SK-N-MC (cell line): ENCODE results near the gene SRGAP1.

ENCODE experiments used
- DNase-seq: peaks from one replicate; pipeline ENCODE4 v3.0.0-alpha.2; 2011; ENCODE audit warnings: low read depth, low spot score
- H3K27ac ChIP-seq: fragments of 200-600 bp; sonication (generic); 2 replicates; pipeline ENCODE4 v1.5.1; 2016; ENCODE audit warnings: mixed run types
- H3K36me3 ChIP-seq: fragments of 200-600 bp; sonication (generic); 2 replicates; pipeline ENCODE4 v1.6.1; 2017; ENCODE audit warnings: antibody characterized with exemption, low read length, mixed read lengths; ENCODE audit not compliant: insufficient read depth
- H3K4me3 ChIP-seq: fragments of 200-600 bp; sonication (generic); 2 replicates; pipeline ENCODE4 v1.5.1; 2016
- H3K9ac ChIP-seq: fragments of 200-600 bp; sonication (generic); 2 replicates; pipeline ENCODE4 v1.8.0; 2017; ENCODE audit warnings: mixed run types, mixed read lengths; ENCODE audit not compliant: insufficient read length
- H3K9me3 ChIP-seq: fragments of 200-600 bp; sonication (generic); 2 replicates; pipeline ENCODE4 v1.6.1; 2017; ENCODE audit warnings: low read depth, mild to moderate bottlenecking, antibody characterized with exemption, low read length, moderate library complexity, mixed read lengths
- EZH2 ChIP-seq: fragments of 200-600 bp; sonication (generic); IDR thresholded peaks from one replicate; pipeline ENCODE4 v1.6.1; 2017; ENCODE audit warnings: antibody characterized with exemption
- FOXP2 ChIP-seq: optimal IDR thresholded peaks from 2 replicates; pipeline ENCODE3; 2011; ENCODE audit warnings: mild to moderate bottlenecking, moderate library complexity; ENCODE audit not compliant: insufficient read depth; ENCODE audit errors: extremely low read length, control extremely low read depth
- POLR2AphosphoS5 ChIP-seq: IDR thresholded peaks from 2 replicates; pipeline ENCODE4 v1.6.1; 2012; ENCODE audit warnings: mild to moderate bottlenecking, low read depth, low read length, borderline replicate concordance

Gene SRGAP1

GRCh38 chr12:64181430-64182291 is 337.2 kb downstream of the SRGAP1 start:
- no peak overlapping the region for H3K9ac ChIP-seq
- no peak overlapping the region for H3K4me3 ChIP-seq
- H3K27ac ChIP-seq, result no peak overlapping the region
- no peaks in the 10 kb centered on the region for H3K36me3 ChIP-seq
- TF ChIP-seq POLR2AphosphoS5, result no peak
- TF ChIP-seq EZH2, result no peak
- no peak for TF ChIP-seq FOXP2
- H3K9me3 ChIP-seq, result no peaks in the 10 kb centered on the region
- no peak for DNase-seq

- Histone ChIP-seq H3K36me3 (no peaks in the 10 kb centered on the region), H3K9ac (no peak overlapping the region), H3K4me3 (no peak overlapping the region), H3K9me3 (no peaks in the 10 kb centered on the region), H3K27ac (no peak overlapping the region)
- no peak for TF ChIP-seq POLR2AphosphoS5
- TF ChIP-seq FOXP2, result no peak
- TF ChIP-seq EZH2, result no peak
- DNase-seq, result no peak
Observed at GRCh38 chr12:64184216-64184615, 339.7 kb downstream of the SRGAP1 start.

GRCh38 chr12:64186789-64187188 is 342.3 kb downstream of the SRGAP1 start:
- Histone ChIP-seq H3K4me3 (no peak overlapping the region), H3K9me3 (no peaks in the 10 kb centered on the region), H3K9ac (no peak overlapping the region), H3K36me3 (no peaks in the 10 kb centered on the region), H3K27ac (no peak overlapping the region)
- DNase-seq, result no peak
- TF ChIP-seq FOXP2, result no peak

GRCh38 chr12:64187370-64187769 is 342.9 kb downstream of the SRGAP1 start:
- TF ChIP-seq POLR2AphosphoS5 (no peak), EZH2 (no peak), FOXP2 (no peak)
- Histone ChIP-seq H3K9me3 (no peaks in the 10 kb centered on the region), H3K9ac (peak overlapping the region; percentile 8), H3K4me3 (no peak overlapping the region), H3K36me3 (no peaks in the 10 kb centered on the region), H3K27ac (peak overlapping the region; percentile 52; the same call in 1 of the 2 replicates)
- DNase-seq, result no peak

GRCh38 chr12:64187794-64188193 is 343.3 kb downstream of the SRGAP1 start:
- no peak for DNase-seq
- Histone ChIP-seq H3K9ac (peak overlapping the region; percentile 8), H3K4me3 (no peak overlapping the region), H3K9me3 (no peaks in the 10 kb centered on the region), H3K27ac (peak overlapping the region; percentile 52; the same call in 1 of the 2 replicates), H3K36me3 (no peaks in the 10 kb centered on the region)
- TF ChIP-seq EZH2, result no peak
- TF ChIP-seq FOXP2, result no peak
- TF ChIP-seq POLR2AphosphoS5, result no peak

GRCh38 chr12:64189530-64189929 is 345.0 kb downstream of the SRGAP1 start:
- Histone ChIP-seq H3K4me3 (no peak overlapping the region), H3K9me3 (no peaks in the 10 kb centered on the region), H3K9ac (no peak overlapping the region), H3K36me3 (peaks cover 3% of the 10 kb centered on the region; the same call in 1 of the 2 replicates), H3K27ac (no peak overlapping the region)
- no peak for DNase-seq
- TF ChIP-seq EZH2, result no peak
- TF ChIP-seq POLR2AphosphoS5, result no peak

GRCh38 chr12:64190140-64190539 is 345.6 kb downstream of the SRGAP1 start:
- peaks cover 3% of the 10 kb centered on the region; the same call in 1 of the 2 replicates for H3K36me3 ChIP-seq
- no peak for DNase-seq
- H3K27ac ChIP-seq, result no peak overlapping the region
- H3K9ac ChIP-seq, result no peak overlapping the region
- H3K4me3 ChIP-seq, result no peak overlapping the region
- TF ChIP-seq FOXP2, result no peak
- no peak for TF ChIP-seq POLR2AphosphoS5
- TF ChIP-seq EZH2, result no peak
- no peaks in the 10 kb centered on the region for H3K9me3 ChIP-seq

GRCh38 chr12:64192644-64193444 is 348.3 kb downstream of the SRGAP1 start:
- Histone ChIP-seq H3K9me3 (no peaks in the 10 kb centered on the region), H3K4me3 (no peak overlapping the region), H3K36me3 (peaks cover 3% of the 10 kb centered on the region; the same call in 1 of the 2 replicates), H3K9ac (no peak overlapping the region), H3K27ac (no peak overlapping the region)
- no peak for TF ChIP-seq POLR2AphosphoS5
- no peak for TF ChIP-seq EZH2
- no peak for TF ChIP-seq FOXP2
- DNase-seq, result no peak
